PFSK-1 (cell line): ENCODE results near the gene ARHGEF26.

ENCODE experiments used
- FOXP2 ChIP-seq: optimal IDR thresholded peaks from 2 replicates; pipeline ENCODE3; 2011; ENCODE audit warnings: borderline replicate concordance, control low read depth, inconsistent platforms; ENCODE audit not compliant: insufficient read depth; ENCODE audit errors: extremely low read length, extremely low read depth
- POLR2AphosphoS5 ChIP-seq: IDR thresholded peaks from 2 replicates; pipeline ENCODE4 v1.6.1; 2012; ENCODE audit warnings: low read depth, mild to moderate bottlenecking, control low read depth, low read length, moderate library complexity
- REST ChIP-seq, 2 experiments: IDR thresholded peaks; 2 replicates each; pipeline versions ENCODE4 v1.6.1 to v1.8.0; 2011 to 2012; ENCODE audit warnings: low read depth in 2 of 2, low read length in 2 of 2, control low read depth in 1 of 2, inconsistent platforms in 1 of 2, mild to moderate bottlenecking in 1 of 2, moderate library complexity in 1 of 2; ENCODE audit not compliant: insufficient read depth in 1 of 2
- SIN3A ChIP-seq: IDR thresholded peaks from 2 replicates; pipeline ENCODE4 v1.6.1; 2012; ENCODE audit warnings: mild to moderate bottlenecking, low read length, moderate library complexity, borderline replicate concordance; ENCODE audit not compliant: insufficient read depth
- TAF1 ChIP-seq: IDR thresholded peaks from 2 replicates; pipeline ENCODE4 v1.6.1; 2012; ENCODE audit warnings: low read length, control low read depth, borderline replicate concordance; ENCODE audit not compliant: insufficient read depth

The ARHGEF26 gene

DNA sequence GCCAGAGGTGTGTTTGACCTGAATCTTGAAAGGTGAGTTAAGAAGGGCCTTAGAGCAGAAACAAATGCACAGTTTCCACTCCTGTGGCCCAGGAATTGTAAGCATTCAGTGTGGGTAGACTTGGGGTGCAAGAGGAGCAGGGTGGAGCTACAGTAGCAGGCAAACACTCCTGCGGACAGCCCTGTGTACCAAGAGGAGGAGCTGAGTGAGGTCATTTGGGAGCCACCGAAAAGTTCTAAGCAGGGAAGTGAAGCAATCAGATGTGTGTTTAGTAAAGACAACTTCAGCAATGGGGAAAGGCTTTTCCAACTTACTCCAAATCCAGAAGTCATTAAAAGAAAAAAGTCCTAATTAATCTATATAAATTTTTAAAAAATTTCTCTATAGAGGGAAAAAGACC is 99.3 kb downstream of the ARHGEF26 start:
- TF ChIP-seq SIN3A (no peak), POLR2AphosphoS5 (no peak), FOXP2 (no peak), TAF1 (no peak), REST (IDR thresholded peaks at IDR 0.05; ENCODE audit: insufficient read depth in 1 of 2, low read depth in 2 of 2, low read length in 2 of 2) (no peak)

- TF ChIP-seq FOXP2, result no peak
- no peak for TF ChIP-seq TAF1
- no peak for TF ChIP-seq SIN3A
- no peak for TF ChIP-seq POLR2AphosphoS5
- TF ChIP-seq REST (IDR thresholded peaks at IDR 0.05; ENCODE audit: insufficient read depth in 1 of 2, low read depth in 2 of 2, low read length in 2 of 2), result no peak
Observed at GRCh38 chr3:154223519-154223918, 102.3 kb downstream of the ARHGEF26 start.

DNA sequence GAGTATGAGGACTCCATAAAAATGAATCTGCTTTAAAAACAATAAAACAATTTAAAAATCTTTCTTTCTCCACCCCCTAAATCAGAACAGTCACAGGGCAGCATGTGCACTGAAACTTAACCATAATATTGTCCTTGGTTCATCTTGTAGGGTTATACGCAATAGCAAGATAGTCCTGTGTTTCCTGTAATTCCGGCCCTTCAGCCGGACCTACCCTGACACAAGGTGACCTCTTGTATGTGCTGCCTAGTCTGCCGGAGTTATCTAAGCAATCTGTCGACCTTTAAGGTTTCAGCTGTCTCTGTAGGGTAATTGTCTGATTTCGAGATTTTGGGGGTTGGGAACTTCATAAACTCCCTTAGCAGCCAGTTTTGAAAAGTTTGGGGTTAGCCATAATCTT is 103.2 kb downstream of the ARHGEF26 start:
- no peak for TF ChIP-seq SIN3A
- no peak for TF ChIP-seq TAF1
- TF ChIP-seq POLR2AphosphoS5, result no peak
- TF ChIP-seq FOXP2, result no peak

GRCh38 chr3:154224866-154225265 is 103.7 kb downstream of the ARHGEF26 start:
- TF ChIP-seq REST (IDR thresholded peaks at IDR 0.05; ENCODE audit: insufficient read depth in 1 of 2, low read depth in 2 of 2, low read length in 2 of 2) (no peak), FOXP2 (no peak), POLR2AphosphoS5 (no peak), SIN3A (no peak), TAF1 (no peak)

- TF ChIP-seq SIN3A (no peak), POLR2AphosphoS5 (no peak), REST (IDR thresholded peaks at IDR 0.05; ENCODE audit: insufficient read depth in 1 of 2, low read depth in 2 of 2, low read length in 2 of 2) (no peak)
Observed at GRCh38 chr3:154225536-154225935, 104.3 kb downstream of the ARHGEF26 start.
